Measurements from ENCODE around the gene PLXNA4.

PLXNA4 gene

DNA sequence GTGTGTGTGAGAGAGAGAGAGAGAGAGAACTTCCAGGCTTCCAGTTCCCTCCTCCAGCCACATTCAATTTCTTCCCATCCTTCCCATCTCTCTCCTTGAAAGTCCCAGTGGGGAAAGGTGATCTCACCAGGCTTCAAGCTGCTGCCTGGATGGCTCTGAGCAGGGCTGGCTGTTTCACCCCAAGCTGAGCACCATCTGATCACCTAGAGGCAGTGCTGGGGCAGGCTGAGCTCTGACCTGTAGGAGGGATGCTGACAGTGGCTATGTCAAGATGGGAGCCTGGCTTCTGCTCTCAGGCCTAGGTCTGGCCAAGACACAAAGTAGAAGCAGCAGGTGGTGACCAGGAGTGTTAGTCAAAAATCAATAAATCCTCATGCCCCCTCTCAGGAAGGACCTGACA lies 370.8 kb downstream of the PLXNA4 start:
- Mint-ChIP-seq H3K36me3 (no peaks in the 10 kb centered on the region), H3K4me3 (no peak overlapping the region), H3K27ac (no peak overlapping the region), H3K27me3 (peaks cover 2% of the 10 kb centered on the region), H3K4me1 (no peaks in the 10 kb centered on the region), H3K9me3 (no peaks in the 10 kb centered on the region)

DNA sequence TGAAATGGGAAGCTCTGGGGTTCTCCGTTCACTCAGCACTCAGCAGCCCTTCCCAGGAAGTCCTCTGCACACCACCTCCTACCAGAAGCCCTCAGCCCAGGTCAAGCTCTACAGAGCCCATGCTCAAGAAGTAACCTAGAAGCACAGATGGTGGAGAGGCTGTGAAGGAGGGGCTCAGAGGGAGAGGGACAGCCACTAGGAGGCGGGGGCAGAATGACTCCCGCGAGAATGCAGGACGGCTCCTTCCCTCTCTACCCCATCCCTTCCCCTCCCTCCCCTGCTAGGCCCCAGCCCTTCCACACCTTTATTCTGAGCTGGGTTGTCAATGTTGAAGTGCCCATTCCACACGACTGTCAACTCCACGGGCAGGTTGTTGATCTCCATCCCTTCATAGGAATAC lies 373.2 kb downstream of the PLXNA4 start:
- no peaks in the 10 kb centered on the region for H3K4me1 Mint-ChIP-seq
- H3K4me3 Mint-ChIP-seq: no peak overlapping the region
- H3K27me3 Mint-ChIP-seq: peaks cover 2% of the 10 kb centered on the region
- H3K27ac Mint-ChIP-seq: no peak overlapping the region
- no peaks in the 10 kb centered on the region for H3K9me3 Mint-ChIP-seq
- H3K36me3 Mint-ChIP-seq: no peaks in the 10 kb centered on the region

- Mint-ChIP-seq H3K9me3 (no peaks in the 10 kb centered on the region), H3K27me3 (peaks cover 1% of the 10 kb centered on the region)
Observed at GRCh38 chr7:132202541-132202940, 373.7 kb downstream of the PLXNA4 start.

DNA sequence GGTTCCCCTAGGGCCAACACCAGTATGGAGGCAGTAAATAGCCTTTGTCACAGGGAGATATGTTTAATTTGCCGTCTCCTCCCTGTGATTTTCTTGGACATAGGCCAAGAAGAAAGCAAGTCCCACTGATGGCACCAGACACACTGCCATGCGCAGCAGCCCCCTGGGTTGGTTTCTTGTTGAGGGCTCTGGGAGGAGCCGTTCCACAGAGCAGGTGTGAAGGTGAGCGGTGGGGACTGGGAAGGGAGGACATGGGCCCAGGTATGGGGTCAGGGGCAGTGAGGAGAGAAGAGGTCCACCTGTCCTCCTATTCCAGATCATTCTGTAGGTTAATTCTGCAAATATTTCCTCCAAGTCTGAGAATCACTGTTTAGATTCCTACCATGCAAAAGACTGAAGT lies 376.1 kb downstream of the PLXNA4 start:
- Mint-ChIP-seq H3K36me3 (no peaks in the 10 kb centered on the region), H3K27ac (no peak overlapping the region), H3K4me3 (no peak overlapping the region), H3K9me3 (no peaks in the 10 kb centered on the region), H3K27me3 (no peaks in the 10 kb centered on the region), H3K4me1 (no peaks in the 10 kb centered on the region)

More at GRCh38 chr7:132202541-132202940, 373.7 kb downstream of the PLXNA4 start:
- Mint-ChIP-seq H3K36me3 (no peaks in the 10 kb centered on the region), H3K27ac (no peak overlapping the region), H3K4me1 (no peaks in the 10 kb centered on the region), H3K4me3 (no peak overlapping the region)

GRCh38 chr7:132199626-132200025 lies 376.6 kb downstream of the PLXNA4 start:
- Mint-ChIP-seq H3K4me3 (no peak overlapping the region), H3K27ac (no peak overlapping the region), H3K27me3 (no peaks in the 10 kb centered on the region)

DNA sequence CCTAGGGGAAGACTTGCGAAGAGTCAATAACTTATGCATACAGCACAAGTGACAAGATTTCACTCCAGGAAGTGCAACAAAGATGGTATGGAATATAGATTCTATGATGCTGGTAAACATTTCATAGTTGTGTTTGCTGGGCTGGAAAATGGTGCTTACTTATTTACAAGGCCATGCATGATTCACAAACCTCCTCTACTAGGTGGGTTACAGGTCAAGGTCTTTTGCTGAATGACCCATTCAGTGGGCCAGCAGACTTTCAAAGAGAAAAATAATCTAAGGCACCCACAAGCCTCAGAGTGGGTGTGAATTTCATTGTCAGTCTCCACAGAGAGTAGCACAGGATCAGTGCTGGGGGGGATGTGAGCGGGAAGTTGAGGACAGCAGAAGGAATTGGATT lies 378.5 kb downstream of the PLXNA4 start:
- no peaks in the 10 kb centered on the region for H3K4me1 Mint-ChIP-seq
- no peak overlapping the region for H3K4me3 Mint-ChIP-seq
- no peaks in the 10 kb centered on the region for H3K36me3 Mint-ChIP-seq
- H3K27ac Mint-ChIP-seq: no peak overlapping the region
- H3K9me3 Mint-ChIP-seq: no peaks in the 10 kb centered on the region
- no peaks in the 10 kb centered on the region for H3K27me3 Mint-ChIP-seq

More at GRCh38 chr7:132199626-132200025, 376.6 kb downstream of the PLXNA4 start:
- Mint-ChIP-seq H3K9me3 (no peaks in the 10 kb centered on the region), H3K36me3 (no peaks in the 10 kb centered on the region), H3K4me1 (no peaks in the 10 kb centered on the region)

GRCh38 chr7:132193898-132194297 lies 382.4 kb downstream of the PLXNA4 start:
- Mint-ChIP-seq H3K27me3 (no peaks in the 10 kb centered on the region), H3K4me1 (no peaks in the 10 kb centered on the region), H3K4me3 (no peak overlapping the region), H3K9me3 (no peaks in the 10 kb centered on the region), H3K36me3 (no peaks in the 10 kb centered on the region), H3K27ac (no peak overlapping the region)

GRCh38 chr7:132192809-132193208 lies 383.5 kb downstream of the PLXNA4 start:
- H3K4me3 Mint-ChIP-seq: no peak overlapping the region

DNA sequence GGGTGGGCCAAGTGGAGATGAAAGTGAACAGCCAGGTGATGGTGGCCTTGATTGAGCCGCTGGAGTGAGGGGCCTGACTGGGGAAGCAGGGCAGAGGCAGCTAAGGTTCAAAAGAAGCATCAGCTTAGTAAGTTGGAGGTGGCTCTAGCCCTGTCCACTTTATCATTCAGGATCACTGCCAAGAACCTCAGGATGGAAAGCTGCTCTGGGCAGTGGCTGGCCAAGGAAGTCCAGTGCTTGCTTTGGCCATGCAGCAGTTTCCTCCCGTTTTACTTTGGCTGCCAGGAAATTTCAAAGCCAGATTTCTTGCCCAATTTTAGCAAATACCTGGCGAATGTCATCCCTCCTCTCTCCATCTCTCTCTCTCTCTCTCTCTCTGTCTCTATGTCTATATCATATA lies 384.9 kb downstream of the PLXNA4 start:
- Mint-ChIP-seq H3K9me3 (peaks cover 7% of the 10 kb centered on the region), H3K36me3 (peaks cover 3% of the 10 kb centered on the region), H3K27me3 (no peaks in the 10 kb centered on the region), H3K4me1 (no peaks in the 10 kb centered on the region), H3K27ac (no peak overlapping the region), H3K4me3 (no peak overlapping the region)

More at GRCh38 chr7:132192809-132193208, 383.5 kb downstream of the PLXNA4 start:
- H3K36me3 Mint-ChIP-seq: no peaks in the 10 kb centered on the region
- no peak overlapping the region for H3K27ac Mint-ChIP-seq
- no peaks in the 10 kb centered on the region for H3K27me3 Mint-ChIP-seq
- no peaks in the 10 kb centered on the region for H3K9me3 Mint-ChIP-seq
- H3K4me1 Mint-ChIP-seq: no peaks in the 10 kb centered on the region

DNA sequence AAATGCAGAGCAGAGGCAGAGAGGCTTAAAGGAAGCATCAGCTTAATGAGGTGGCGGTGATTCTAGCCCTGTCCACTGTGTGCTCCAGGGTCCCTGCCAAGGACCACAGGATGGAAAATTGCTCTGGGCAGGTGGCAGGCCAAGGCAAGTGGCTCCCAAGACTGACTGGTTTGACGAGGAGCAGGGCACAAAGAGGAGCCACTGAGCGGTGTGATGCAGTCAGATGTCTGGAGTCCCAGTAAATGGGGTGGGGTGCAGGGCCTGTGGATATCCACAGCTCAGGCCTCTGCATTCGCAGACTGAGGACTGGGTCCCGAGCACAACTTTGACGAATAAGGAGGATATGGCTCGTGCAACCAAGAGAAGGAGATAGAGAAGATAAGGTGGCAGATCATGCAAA lies 385.6 kb downstream of the PLXNA4 start:
- no peaks in the 10 kb centered on the region for H3K4me1 Mint-ChIP-seq
- H3K27me3 Mint-ChIP-seq: no peaks in the 10 kb centered on the region
- no peak overlapping the region for H3K27ac Mint-ChIP-seq
- H3K36me3 Mint-ChIP-seq: peaks cover 3% of the 10 kb centered on the region
- no peak overlapping the region for H3K4me3 Mint-ChIP-seq
- peaks cover 7% of the 10 kb centered on the region for H3K9me3 Mint-ChIP-seq

GRCh38 chr7:132189881-132190280 lies 386.4 kb downstream of the PLXNA4 start:
- Mint-ChIP-seq H3K27ac (no peak overlapping the region), H3K9me3 (peaks cover 7% of the 10 kb centered on the region), H3K4me1 (no peaks in the 10 kb centered on the region), H3K4me3 (no peak overlapping the region), H3K27me3 (no peaks in the 10 kb centered on the region), H3K36me3 (peaks cover 3% of the 10 kb centered on the region)

- Mint-ChIP-seq H3K4me3 (no peak overlapping the region), H3K36me3 (peaks cover 3% of the 10 kb centered on the region), H3K9me3 (peaks cover 7% of the 10 kb centered on the region), H3K27me3 (no peaks in the 10 kb centered on the region), H3K27ac (no peak overlapping the region), H3K4me1 (no peaks in the 10 kb centered on the region)
Observed at GRCh38 chr7:132187869-132188789, 388.1 kb downstream of the PLXNA4 start.

GRCh38 chr7:132187391-132187790 lies 388.9 kb downstream of the PLXNA4 start:
- no peak overlapping the region for H3K4me3 Mint-ChIP-seq
- H3K27ac Mint-ChIP-seq: no peak overlapping the region
- H3K4me1 Mint-ChIP-seq: no peaks in the 10 kb centered on the region
- H3K36me3 Mint-ChIP-seq: peaks cover 3% of the 10 kb centered on the region
- no peaks in the 10 kb centered on the region for H3K27me3 Mint-ChIP-seq
- peaks cover 7% of the 10 kb centered on the region for H3K9me3 Mint-ChIP-seq

- Mint-ChIP-seq H3K9me3 (peaks cover 7% of the 10 kb centered on the region), H3K27ac (no peak overlapping the region), H3K4me3 (no peak overlapping the region), H3K27me3 (no peaks in the 10 kb centered on the region), H3K36me3 (peaks cover 3% of the 10 kb centered on the region), H3K4me1 (no peaks in the 10 kb centered on the region)
Observed at GRCh38 chr7:132185150-132185549, 391.1 kb downstream of the PLXNA4 start.

GRCh38 chr7:132183781-132184380 lies 392.4 kb downstream of the PLXNA4 start:
- Mint-ChIP-seq H3K9me3 (peaks cover 7% of the 10 kb centered on the region), H3K4me3 (no peak overlapping the region), H3K27me3 (no peaks in the 10 kb centered on the region), H3K27ac (no peak overlapping the region), H3K36me3 (peaks cover 3% of the 10 kb centered on the region), H3K4me1 (no peaks in the 10 kb centered on the region)

DNA sequence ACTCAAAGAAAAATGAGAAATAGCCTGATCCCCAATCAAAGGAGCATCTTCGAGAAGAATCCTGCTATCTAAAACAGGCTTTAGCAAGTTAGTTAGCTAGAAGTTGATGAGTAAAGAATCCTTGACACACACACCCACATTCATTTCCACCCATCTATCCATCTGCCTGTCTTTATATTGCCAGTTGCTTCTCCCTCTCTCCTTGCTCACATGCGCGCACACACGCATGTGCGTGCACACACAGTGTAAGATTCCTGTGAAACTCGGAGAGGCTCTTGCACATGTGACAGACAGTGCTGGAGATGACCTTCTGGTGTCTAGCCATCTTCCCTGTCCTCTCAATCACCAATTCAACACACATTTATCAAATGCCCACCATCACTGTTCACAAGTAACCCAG lies 393.3 kb downstream of the PLXNA4 start:
- Mint-ChIP-seq H3K27me3 (no peaks in the 10 kb centered on the region), H3K9me3 (peaks cover 7% of the 10 kb centered on the region), H3K4me3 (no peak overlapping the region), H3K27ac (no peak overlapping the region), H3K36me3 (peaks cover 3% of the 10 kb centered on the region), H3K4me1 (no peaks in the 10 kb centered on the region)
